ENCODE results near the gene SCMH1.

DNA sequence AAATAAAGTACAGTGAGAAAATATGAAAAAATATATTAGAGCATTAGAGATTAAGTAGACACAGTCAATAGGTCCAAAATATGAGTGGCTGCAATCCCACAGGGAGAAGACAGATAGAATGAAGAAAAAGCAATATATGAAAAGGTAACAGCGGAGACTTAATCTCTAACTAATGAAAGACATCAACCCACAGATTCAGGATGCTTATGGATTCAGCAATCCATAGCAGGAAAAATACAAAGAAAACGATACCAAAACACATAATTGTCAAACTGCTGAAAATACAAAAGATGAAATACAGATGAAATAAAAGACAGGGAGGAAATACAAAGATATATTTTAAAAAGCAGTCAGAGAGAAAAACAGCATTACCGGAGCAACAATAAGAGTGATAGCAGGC, 163.9 kb downstream of the SCMH1 start:
- no peak for TF ChIP-seq GATA2 (IDR thresholded peaks at IDR 0.05; ENCODE audit: low read depth, low read length)
- TF ChIP-seq GATA3 (IDR thresholded peaks at IDR 0.05; ENCODE audit: low read depth, low read length), result no peak

Data from SH-SY5Y (cell line).